GM18870 (cell line): Measurements from ENCODE around the gene BOK.
"Not testable (repeated sequence)": the region's sequence is repeated elsewhere in the genome, so short reads cannot be mapped to it uniquely, and the experiment has no call there.

Experiments used
- ATAC-seq: cut with Tn5 transposase; IDR thresholded peaks from one replicate; pipeline ENCODE4 v1.9.1; 2021; ENCODE audit warnings: moderate library complexity; ENCODE audit not compliant: unreplicated experiment

BOK gene

DNA sequence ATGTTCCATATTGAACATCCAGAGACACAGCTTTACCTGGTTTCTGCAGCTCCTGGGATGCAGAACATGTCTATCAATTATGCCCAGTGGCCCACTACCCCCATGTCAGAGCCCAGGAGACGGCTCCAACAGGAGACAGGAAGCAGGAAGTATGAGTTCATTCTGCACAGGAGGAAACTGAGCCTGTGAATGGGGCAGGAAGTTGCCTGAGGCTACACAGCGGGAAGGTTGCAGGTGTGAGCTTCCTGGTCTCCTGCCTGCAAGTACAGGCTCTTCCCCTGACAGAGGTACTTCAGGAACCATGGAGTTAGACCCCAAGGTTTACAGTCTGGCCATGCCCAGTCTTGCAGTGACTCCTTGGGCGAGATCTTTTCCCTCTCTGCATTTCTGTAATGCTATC lies 2.8 kb upstream of the BOK start:
- ATAC-seq = no peak

GRCh38 chr2:241556746-241557145 lies 1.8 kb upstream of the BOK start:
- ATAC-seq = no peak

- no peak for ATAC-seq
Measured at GRCh38 chr2:241559323-241560161, 997 bp downstream of the BOK start.

DNA sequence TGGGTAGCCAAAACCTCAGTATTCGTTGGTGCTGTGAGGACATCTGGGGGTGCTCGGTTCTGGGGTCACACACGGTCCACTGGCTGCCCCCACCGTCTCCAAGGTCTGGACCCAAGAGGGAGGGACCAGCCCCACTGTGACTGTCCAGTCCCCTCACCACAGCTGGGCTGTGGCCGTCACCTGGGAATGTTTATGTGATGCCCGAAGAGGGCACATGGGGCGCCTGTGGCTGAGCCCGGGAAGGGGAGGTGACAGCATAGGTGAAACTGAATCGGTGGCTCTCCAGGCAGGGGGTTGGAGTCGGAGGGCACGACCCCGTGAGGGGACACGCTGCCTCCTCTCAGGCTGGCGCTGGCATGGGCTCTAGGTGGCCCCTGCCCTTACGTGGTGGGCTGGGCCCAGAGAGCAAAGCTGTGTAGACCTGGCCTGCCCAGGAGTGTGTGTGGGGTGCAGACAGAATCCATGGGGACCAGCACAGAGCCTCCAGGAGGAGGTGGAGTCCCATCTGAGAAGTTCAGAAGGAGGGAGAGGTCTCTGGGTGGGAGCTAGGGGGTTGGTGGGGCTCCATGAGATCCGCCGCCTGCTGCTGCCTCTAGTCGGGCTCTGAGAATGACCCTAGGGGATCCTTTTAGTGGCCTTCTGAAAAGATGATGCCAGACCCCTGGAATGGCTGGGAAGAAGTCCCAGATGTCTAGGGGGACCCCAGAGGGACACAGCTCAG lies 1.8 kb downstream of the BOK start:
- ATAC-seq = no peak

DNA sequence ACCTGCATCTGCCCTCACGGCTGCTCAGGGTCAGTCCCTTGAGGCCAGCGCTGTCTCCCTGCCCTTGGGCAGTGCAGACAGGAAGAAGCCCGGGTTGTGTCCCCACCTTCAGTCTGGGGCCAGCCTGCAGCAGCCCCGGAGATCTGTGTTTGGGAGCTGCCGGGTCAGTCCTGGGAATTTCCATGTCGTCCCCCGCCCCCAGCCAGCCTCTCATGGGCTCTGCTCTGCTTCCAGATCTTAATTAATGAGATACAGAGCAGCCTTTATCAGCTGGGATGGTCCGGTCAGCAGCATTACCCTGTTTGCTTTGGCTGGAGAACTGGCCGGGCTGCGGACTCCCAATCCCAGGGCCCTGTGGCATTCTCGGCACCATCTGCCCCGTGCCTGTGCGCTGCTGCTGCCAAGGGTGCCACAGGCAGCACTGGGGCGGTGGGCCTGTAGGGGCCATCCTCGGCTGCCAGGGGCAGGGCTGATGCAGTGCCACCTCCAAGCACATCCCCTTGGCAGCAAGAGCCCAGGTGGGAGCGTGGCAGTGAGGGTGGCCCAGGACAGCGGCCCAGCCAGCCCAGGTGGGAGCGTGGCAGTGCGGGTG lies 2.4 kb downstream of the BOK start:
- no peak for ATAC-seq

- ATAC-seq = no peak
Measured at GRCh38 chr2:241561832-241562231, 3.3 kb downstream of the BOK start.

DNA sequence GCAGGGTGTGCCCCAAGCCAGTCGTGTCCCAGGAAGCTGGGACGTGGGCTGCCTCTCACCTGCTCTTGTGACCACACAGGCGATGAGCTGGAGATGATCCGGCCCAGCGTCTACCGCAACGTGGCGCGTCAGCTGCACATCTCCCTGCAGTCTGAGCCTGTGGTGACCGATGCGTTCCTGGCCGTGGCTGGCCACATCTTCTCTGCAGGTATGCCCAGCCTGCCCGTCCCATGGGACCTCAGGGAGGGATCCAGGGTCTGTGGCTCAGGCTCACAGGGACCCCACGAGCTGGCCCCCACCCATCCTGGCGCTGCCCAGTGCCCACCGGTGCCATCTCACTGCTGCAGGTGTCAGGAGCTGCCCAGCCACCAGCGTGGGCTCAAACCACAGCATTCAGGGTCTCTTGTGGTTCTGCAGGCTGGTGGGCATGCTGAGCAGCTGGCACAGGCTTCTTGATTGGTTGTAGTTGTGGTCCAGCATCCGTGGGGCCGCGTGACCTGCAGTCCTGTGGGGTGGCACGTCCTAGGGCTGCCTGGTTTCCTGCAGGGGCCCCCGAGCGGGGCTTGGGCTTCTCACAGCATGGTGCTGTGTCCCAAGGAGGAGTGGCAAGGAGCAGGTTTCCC lies 3.8 kb downstream of the BOK start:
- no peak for ATAC-seq

DNA sequence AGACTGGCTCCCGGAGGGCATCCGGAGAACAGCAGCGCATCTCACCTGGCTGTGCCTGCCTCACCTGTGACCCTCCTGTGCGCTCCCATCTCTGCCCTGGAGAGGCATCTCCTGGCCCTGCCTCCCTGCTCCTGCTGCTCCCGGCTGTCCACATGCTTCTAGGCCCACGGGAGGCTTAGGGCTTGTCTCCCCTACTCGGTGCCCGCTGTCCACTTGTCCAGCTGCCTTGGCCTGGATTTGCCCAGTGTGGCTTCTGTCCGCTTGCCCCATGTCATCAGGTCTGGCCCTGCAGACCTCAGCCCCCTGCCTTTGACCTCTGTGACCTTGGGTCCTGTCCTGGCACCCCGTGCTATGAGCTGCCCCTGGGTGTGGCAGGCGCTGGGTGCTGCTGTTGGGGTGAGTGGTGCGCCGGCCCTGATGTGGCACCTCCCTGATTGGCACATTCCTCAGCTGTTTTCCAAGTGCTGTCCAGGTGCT lies 4.5 kb downstream of the BOK start:
- no peak for ATAC-seq

DNA sequence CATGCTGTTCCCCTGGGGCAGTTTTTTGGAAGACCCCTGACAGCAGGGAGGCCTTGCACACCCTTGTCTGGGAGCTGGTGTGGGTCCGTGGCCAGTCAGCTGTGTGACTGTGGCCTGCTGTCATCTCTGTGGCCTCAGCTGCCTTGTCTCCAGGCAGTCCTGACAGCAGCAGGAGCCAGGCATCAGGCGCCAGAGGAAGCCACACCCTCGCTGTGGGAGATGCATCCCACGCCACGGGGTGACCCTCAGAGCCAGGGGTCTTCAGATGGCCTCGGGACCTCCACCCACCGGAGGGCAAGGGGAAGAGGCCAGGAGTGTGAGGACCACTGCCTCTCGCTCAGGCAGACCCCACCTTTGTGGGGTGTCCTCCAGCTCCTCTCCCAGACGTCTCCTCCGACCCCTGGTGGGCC lies 5.0 kb downstream of the BOK start:
- no peak for ATAC-seq

GRCh38 chr2:241563981-241564595 lies 5.5 kb downstream of the BOK start:
- ATAC-seq = no peak

DNA sequence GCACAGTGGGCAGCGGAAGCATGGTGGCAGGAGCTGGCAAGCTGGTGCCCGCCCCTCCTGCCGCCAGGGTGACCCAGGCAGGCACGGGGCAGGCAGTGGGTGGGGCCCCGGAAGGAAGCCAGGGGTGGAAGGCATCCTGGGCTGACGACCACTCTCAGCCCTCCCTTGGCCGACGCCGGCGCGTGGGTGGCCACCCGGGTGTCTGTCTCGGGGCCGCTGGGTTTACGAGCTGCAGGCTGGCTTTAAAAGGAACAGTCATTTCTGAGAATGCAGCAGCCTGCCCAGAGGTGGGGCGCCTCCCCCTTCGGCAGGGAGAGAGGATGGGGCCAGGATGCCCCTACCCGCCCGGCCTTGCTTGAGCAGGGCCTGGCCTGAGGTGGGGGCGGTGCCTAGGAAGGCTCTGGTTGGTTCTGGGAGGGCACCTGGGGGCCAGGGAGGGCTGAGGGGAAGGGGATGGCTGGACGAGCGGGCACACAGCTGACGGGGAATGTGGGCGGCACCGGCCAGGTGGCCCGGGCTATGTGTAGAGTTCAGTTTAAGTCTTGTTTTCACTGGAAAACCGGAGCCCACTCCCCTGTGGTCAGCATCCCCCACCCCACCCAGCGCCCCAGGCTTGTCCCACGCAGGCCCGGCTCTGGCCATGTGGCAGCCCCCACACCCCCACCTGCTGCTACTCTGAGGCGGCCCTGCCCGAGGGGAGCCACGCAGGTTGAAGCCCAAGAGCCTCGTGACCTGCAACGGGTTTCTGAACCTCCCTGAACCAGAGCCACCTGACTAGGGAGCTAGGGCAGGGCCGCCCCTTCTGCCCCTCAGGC lies 6.3 kb downstream of the BOK start:
- ATAC-seq = no peak

DNA sequence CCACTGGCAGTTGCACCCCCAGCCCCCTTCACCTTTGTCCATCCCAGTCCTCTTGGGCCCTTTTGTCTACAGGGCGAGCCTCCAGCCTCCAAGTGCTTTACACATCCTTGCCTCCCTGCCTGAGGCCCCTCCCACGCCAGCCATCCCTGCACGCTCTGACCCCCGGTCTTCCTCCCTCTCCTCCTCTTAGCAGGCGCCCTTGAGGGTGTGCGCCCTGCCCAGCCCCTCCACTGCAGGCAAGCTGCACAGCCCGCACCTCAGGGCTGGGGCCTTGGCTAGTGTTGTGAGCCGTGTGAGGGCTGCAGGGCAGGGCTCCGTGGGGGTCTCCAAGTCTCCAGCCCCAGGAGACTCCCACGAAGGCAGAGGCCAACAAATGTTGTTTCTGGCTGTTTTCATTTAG lies 6.9 kb downstream of the BOK start:
- no peak for ATAC-seq

GRCh38 chr2:241566021-241566420 lies 7.5 kb downstream of the BOK start:
- not testable (repeated sequence) for ATAC-seq

DNA sequence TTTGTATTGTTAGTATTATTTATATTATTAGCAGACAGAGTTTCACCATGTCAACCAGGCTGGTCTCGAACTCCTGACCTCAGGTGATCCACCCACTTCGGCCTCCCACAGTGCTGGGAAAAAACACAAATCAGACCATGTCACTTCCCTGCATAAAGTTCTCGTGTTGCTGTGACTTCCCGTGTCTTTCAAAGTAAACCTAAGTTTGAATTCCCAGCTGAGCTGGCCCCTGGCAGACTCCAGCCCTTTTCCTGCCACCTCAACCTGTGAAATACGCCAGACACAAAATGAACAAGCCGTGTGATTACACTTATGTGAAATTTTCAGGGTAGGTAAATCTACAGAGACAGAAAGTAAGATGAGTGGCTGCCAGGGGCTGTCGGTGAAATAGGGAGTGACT lies 7.9 kb downstream of the BOK start:
- no peak for ATAC-seq

DNA sequence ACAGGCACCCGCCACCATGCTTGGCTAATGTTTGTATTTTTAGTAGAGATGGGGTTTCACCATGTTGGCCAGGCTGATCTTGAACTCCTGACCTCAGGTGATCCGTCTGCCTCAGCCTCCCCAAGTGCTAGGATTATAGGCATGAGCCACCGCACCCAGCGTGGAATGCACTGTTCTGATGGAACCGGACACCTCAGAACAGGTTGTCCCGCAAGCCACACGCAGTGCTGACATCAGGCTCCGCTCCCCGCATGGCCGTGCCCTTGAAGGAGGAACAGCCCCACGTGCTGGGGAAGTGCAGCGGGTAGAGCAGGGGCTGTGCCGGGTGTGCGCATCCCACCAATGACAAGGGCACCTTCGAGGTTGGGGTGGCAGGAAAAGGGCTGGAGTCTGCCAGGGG lies 8.7 kb downstream of the BOK start:
- ATAC-seq = not testable (repeated sequence)

DNA sequence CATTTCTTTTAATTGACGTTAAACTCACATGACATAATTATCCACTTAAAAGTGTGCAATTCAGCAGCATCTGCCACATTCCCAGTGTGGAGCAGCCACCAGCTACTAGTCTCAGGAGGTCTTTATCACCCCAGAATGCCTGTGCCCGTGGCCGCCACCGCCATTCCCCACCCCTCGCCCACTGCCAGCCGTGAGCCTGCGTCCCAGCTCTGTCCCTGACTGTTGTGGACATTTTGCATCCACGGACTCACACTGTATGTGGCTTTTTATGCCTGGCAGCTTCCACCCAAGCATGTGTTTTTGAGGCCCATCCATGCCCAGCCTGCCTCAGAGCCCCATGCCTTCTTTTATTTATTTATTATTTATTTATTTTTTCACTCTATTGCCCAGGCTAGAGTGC lies 9.2 kb downstream of the BOK start:
- no peak for ATAC-seq

DNA sequence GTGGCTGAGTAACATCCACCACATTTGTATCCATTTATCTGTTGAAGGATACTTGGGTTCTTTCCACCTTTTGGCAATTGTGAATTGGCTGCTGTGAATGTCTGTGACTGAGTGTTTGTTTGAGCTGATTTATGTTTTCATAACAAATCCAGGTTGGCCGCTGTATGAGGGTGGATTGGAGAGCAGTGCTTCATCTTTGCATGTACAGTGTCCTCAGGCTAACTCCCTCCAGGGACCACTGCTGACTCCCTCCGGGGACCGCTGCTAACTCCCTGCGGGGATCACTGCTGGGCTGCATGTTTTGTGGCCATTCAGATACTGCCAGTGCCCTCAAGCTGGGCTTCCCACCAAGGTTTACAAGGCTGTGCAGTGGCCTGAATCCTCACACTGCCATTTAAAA lies 10.2 kb downstream of the BOK start:
- ATAC-seq = no peak

GRCh38 chr2:241569831-241570281 lies 11.3 kb downstream of the BOK start:
- ATAC-seq = no peak

- ATAC-seq = no peak
Measured at GRCh38 chr2:241570961-241571581, 12.5 kb downstream of the BOK start.
